OCI-LY7 (cell line): ENCODE results near the gene KNDC1. TPM values are rescaled to one million over a fixed set of nuclear protein-coding genes. Genes with fewer than 3 reads are reported as not detected.

Experiments
- BruUV-seq: library from RNA; stranded (reverse); fragments of 400-500 nt; replicated peaks from 2 replicates; lab custom pipeline; 2021; lab: Mats Ljungman, UMichigan
- CTCF ChIA-PET: fragments of 300-600 bp; sonication (Branson Sonifier 250); formaldehyde crosslinking; loops from one replicate; lab custom pipeline; 2022; ENCODE audit warnings: antibody characterized with exemption; ENCODE audit not compliant: unreplicated experiment; lab: Charles Lee
- POLR2A ChIA-PET: fragments of 300-600 bp; sonication (Branson Sonifier 250); formaldehyde crosslinking; loops from one replicate; lab custom pipeline; 2022; ENCODE audit warnings: antibody characterized with exemption; lab: Charles Lee
- DNase-seq: peaks from one replicate; pipeline ENCODE4 v3.0.0-alpha.2; 2015; ENCODE audit warnings: low spot score
- H2AFZ ChIP-seq: fragments of 200-600 bp; sonication (generic), shearing (Covaris generic); 2 replicates; pipeline ENCODE4 v1.6.1; 2014; ENCODE audit warnings: mild to moderate bottlenecking, antibody characterized with exemption, low read length, moderate library complexity
- H3K27ac ChIP-seq: fragments of 200-600 bp; sonication (generic); 2 replicates; pipeline ENCODE4 v1.5.1; 2014; ENCODE audit warnings: mixed run types, low read depth, mild to moderate bottlenecking, moderate library complexity, low read length, inconsistent platforms; ENCODE audit not compliant: poor library complexity, severe bottlenecking
- H3K36me3 ChIP-seq: fragments of 200-600 bp; sonication (generic); 2 replicates; pipeline ENCODE4 v1.6.1; 2014; ENCODE audit warnings: mild to moderate bottlenecking, antibody characterized with exemption, low read length, moderate library complexity, mixed read lengths; ENCODE audit not compliant: insufficient read depth
- H3K4me1 ChIP-seq: fragments of 200-600 bp; sonication (generic); 2 replicates; pipeline ENCODE4 v1.5.1; 2014; ENCODE audit warnings: mild to moderate bottlenecking, low read length; ENCODE audit not compliant: insufficient read depth, poor library complexity, severe bottlenecking
- H3K4me2 ChIP-seq: fragments of 200-600 bp; sonication (generic); 2 replicates; pipeline ENCODE4 v1.6.1; 2014; ENCODE audit warnings: mild to moderate bottlenecking, low read length
- H3K4me3 ChIP-seq: fragments of 200-600 bp; sonication (generic); 2 replicates; pipeline ENCODE4 v1.5.1; 2014; ENCODE audit warnings: mild to moderate bottlenecking, low read depth, low read length; ENCODE audit not compliant: poor library complexity, severe bottlenecking
- H3K79me2 ChIP-seq: fragments of 200-600 bp; sonication (generic); 2 replicates; pipeline ENCODE4 v1.6.1; 2016; ENCODE audit warnings: low read depth, mild to moderate bottlenecking, low read length, moderate library complexity, mixed read lengths; ENCODE audit not compliant: insufficient read depth
- H3K9me2 ChIP-seq: fragments of 200-600 bp; sonication (generic); 2 replicates; pipeline ENCODE4 v1.6.1; 2016; ENCODE audit warnings: mild to moderate bottlenecking, low read length, mixed read lengths; ENCODE audit not compliant: insufficient read depth
- H3K9me3 ChIP-seq: fragments of 200-600 bp; sonication (generic); 2 replicates; pipeline ENCODE4 v1.6.1; 2014; ENCODE audit warnings: mild to moderate bottlenecking, mixed run types, low read length, mixed read lengths
- H4K20me1 ChIP-seq: fragments of 200-600 bp; sonication (generic); 2 replicates; pipeline ENCODE4 v1.6.1; 2014; ENCODE audit warnings: mild to moderate bottlenecking, antibody characterized with exemption, low read length, moderate library complexity, mixed read lengths; ENCODE audit not compliant: insufficient read depth
- CTCF ChIP-seq: fragments of 200-600 bp; sonication (generic); conservative IDR thresholded peaks from 2 replicates; pipeline ENCODE4 v1.5.1; 2014; ENCODE audit warnings: mild to moderate bottlenecking, antibody characterized with exemption, low read length, moderate library complexity, mixed read lengths
- EZH2phosphoT487 ChIP-seq: fragments of 200-600 bp; sonication (generic); IDR thresholded peaks from 2 replicates; pipeline ENCODE4 v1.6.1; 2018; ENCODE audit warnings: low read depth, borderline replicate concordance, mild to moderate bottlenecking, mixed run types, antibody characterized with exemption, low read length, moderate library complexity, mixed read lengths
- intact Hi-C: fragments of 100-400 bp; cut with micrococcal nuclease; formaldehyde crosslinking; loops from one replicate; pipeline ENCODE4 v1.10.0; 2022; ENCODE audit not compliant: unreplicated experiment
- total RNA-seq, 2 experiments: library from RNA; depleted of rRNA in 1 of 2; stranded (reverse); fragments of >200 nt in 1 of 2; shearing (Covaris generic) in 1 of 2; gene quantifications; 2 replicates each; pipeline ENCODE4 v1.2.3, GENCODE V29; 2014 to 2022

Gene KNDC1
- total RNA-seq, 2 experiments from 2014 or later, result not detected

- no peak for DNase-seq
- Histone ChIP-seq H4K20me1 (no peaks in the 10 kb centered on the region), H2AFZ (no peak overlapping the region), H3K4me1 (no peaks in the 10 kb centered on the region), H3K4me3 (no peak overlapping the region), H3K9me3 (no peaks in the 10 kb centered on the region), H3K79me2 (no peaks in the 10 kb centered on the region), H3K9me2 (no peaks in the 10 kb centered on the region), H3K4me2 (no peak overlapping the region), H3K36me3 (no peaks in the 10 kb centered on the region), H3K27ac (no peak overlapping the region)
- TF ChIP-seq EZH2phosphoT487 (no peak), CTCF (no peak)
- CTCF ChIA-PET, result interaction anchor here (0.7 kb wide), 1 partner anchor 10 kb away, joined by 3 read pairs; no protein-coding TSS in a partner anchor
- intact Hi-C loops, result loop anchor here (10.0 kb wide), 1 partner anchor 272 kb away; no protein-coding TSS in a partner anchor
- POLR2A ChIA-PET, result no interaction called here
- no TSS peak for BruUV-seq
Observed at GRCh38 chr10:133242611-133243356, 82.8 kb downstream of the KNDC1 start.

- intact Hi-C loops, result loop anchor here (10.0 kb wide), 1 partner anchor 271 kb away; no protein-coding TSS in a partner anchor
- ChIA-PET CTCF (no interaction called here), POLR2A (no interaction called here)
- H3K36me3 ChIP-seq, result no peaks in the 10 kb centered on the region
- no peak overlapping the region for H3K27ac ChIP-seq
- no peaks in the 10 kb centered on the region for H3K79me2 ChIP-seq
- H3K4me3 ChIP-seq, result no peak overlapping the region
- H3K9me3 ChIP-seq, result no peaks in the 10 kb centered on the region
- no TSS peak for BruUV-seq
- H3K4me2 ChIP-seq, result no peak overlapping the region
- H3K9me2 ChIP-seq, result no peaks in the 10 kb centered on the region
- H4K20me1 ChIP-seq, result no peaks in the 10 kb centered on the region
- no peaks in the 10 kb centered on the region for H3K4me1 ChIP-seq
- TF ChIP-seq EZH2phosphoT487, result no peak
- TF ChIP-seq CTCF, result no peak
- no peak overlapping the region for H2AFZ ChIP-seq
- DNase-seq, result no peak
Observed at GRCh38 chr10:133243593-133243992, 83.6 kb downstream of the KNDC1 start.
